Measurements from ENCODE around the gene GOLGA8R.
"Not testable (repeated sequence)": the region's sequence is repeated elsewhere in the genome, so short reads cannot be mapped to it uniquely, and the experiment has no call there.

DNA sequence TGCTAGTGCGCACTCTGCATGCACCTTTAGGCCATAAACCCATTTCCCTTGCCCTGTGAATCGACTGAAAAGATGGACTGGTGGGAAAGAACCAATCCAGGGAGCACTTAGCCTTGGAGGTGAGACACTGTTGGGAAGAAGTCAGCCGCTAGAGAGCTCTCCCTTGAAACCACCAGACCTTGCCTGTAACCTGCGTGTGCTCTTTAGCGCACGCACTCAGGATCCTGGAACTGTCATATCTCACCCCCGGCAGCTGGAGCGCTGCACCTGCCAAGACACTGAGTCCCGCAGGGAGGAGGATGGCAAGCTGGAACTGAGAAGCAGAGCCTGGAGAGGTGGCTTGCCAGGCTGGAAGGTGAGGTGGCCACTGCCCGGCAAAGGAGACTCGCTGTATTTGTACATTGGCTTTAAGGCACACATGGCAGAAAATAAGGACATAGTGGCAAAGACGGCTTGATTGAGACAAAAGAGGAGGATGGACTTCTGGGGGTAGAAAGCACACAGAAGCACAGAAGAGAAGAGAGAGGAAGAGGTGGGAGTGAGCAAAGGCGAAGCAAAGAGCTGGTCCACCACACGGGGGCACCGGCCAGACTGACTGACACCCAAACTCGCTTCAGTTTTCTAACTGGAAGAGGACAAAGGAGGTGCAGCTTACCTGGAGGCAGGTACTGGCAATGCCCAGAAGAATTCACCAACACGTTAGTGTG lies 37.5 kb downstream of the GOLGA8R start:
- not testable (repeated sequence) for TF ChIP-seq KDM5A (IDR thresholded peaks at IDR 0.05); POLR2A (IDR thresholded peaks at IDR 0.05; ENCODE audit: low read length); MYC (IDR thresholded peaks at IDR 0.05; ENCODE audit: borderline replicate concordance, low read length); RCOR1 (IDR thresholded peaks at IDR 0.05; ENCODE audit: low read depth, low read length)
- TF ChIP-seq, protein P1, sequence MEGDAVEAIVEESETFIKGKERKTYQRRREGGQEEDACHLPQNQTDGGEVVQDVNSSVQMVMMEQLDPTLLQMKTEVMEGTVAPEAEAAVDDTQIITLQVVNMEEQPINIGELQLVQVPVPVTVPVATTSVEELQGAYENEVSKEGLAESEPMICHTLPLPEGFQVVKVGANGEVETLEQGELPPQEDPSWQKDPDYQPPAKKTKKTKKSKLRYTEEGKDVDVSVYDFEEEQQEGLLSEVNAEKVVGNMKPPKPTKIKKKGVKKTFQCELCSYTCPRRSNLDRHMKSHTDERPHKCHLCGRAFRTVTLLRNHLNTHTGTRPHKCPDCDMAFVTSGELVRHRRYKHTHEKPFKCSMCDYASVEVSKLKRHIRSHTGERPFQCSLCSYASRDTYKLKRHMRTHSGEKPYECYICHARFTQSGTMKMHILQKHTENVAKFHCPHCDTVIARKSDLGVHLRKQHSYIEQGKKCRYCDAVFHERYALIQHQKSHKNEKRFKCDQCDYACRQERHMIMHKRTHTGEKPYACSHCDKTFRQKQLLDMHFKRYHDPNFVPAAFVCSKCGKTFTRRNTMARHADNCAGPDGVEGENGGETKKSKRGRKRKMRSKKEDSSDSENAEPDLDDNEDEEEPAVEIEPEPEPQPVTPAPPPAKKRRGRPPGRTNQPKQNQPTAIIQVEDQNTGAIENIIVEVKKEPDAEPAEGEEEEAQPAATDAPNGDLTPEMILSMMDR (IDR thresholded peaks at IDR 0.05) = not testable (repeated sequence)
- TF ChIP-seq, protein P2, sequence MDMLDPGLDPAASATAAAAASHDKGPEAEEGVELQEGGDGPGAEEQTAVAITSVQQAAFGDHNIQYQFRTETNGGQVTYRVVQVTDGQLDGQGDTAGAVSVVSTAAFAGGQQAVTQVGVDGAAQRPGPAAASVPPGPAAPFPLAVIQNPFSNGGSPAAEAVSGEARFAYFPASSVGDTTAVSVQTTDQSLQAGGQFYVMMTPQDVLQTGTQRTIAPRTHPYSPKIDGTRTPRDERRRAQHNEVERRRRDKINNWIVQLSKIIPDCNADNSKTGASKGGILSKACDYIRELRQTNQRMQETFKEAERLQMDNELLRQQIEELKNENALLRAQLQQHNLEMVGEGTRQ (IDR thresholded peaks at IDR 0.05) = not testable (repeated sequence)

All from A549 (cell line).